ENCODE results near the gene WDR77.

Gene WDR77

GRCh38 chr1:111439461-111440351 lies 9.3 kb downstream of the WDR77 start:
- H3K9me3 ChIP-seq (ENCODE audit: control insufficient read depth in 2 of 2, low read length in 2 of 2), result no peaks in the 10 kb centered on the region
- no peak overlapping the region for H3K9ac ChIP-seq (ENCODE audit: low read length in 2 of 2)
- peaks cover 38 to 41% of the 10 kb centered on the region in 2 donors for H3K36me3 ChIP-seq (ENCODE audit: control insufficient read depth in 2 of 2, insufficient read depth in 2 of 2, low read length in 2 of 2)
- H3K27ac ChIP-seq (ENCODE audit: low read length), result no peak overlapping the region
- H3K4me3 ChIP-seq (ENCODE audit: low read length in 2 of 2), result no peak overlapping the region
- no peaks in the 10 kb centered on the region for H3K4me1 ChIP-seq (ENCODE audit: control insufficient read depth, insufficient read depth, low read length)
- no peaks in the 10 kb centered on the region for H3K27me3 ChIP-seq (ENCODE audit: control insufficient read depth in 1 of 2, insufficient read depth in 2 of 2, low read length in 2 of 2)

- H3K9me3 ChIP-seq (ENCODE audit: control insufficient read depth in 2 of 2, low read length in 2 of 2), result no peaks in the 10 kb centered on the region
- no peak overlapping the region for H3K27ac ChIP-seq (ENCODE audit: low read length)
- H3K4me1 ChIP-seq (ENCODE audit: control insufficient read depth, insufficient read depth, low read length), result no peaks in the 10 kb centered on the region
- H3K4me3 ChIP-seq (ENCODE audit: low read length in 2 of 2), result no peak overlapping the region
- peaks cover 12 to 20% of the 10 kb centered on the region in 2 donors for H3K36me3 ChIP-seq (ENCODE audit: control insufficient read depth in 2 of 2, insufficient read depth in 2 of 2, low read length in 2 of 2)
- no peak overlapping the region for H3K9ac ChIP-seq (ENCODE audit: low read length in 2 of 2)
- no peaks in the 10 kb centered on the region for H3K27me3 ChIP-seq (ENCODE audit: control insufficient read depth in 1 of 2, insufficient read depth in 2 of 2, low read length in 2 of 2)
These were observed 12.3 kb downstream of the WDR77 start for GRCh38 chr1:111436726-111437125.

- Histone ChIP-seq H3K27ac (ENCODE audit: low read length) (no peak overlapping the region), H3K9me3 (ENCODE audit: control insufficient read depth in 2 of 2, low read length in 2 of 2) (no peaks in the 10 kb centered on the region), H3K4me3 (ENCODE audit: low read length in 2 of 2) (no peak overlapping the region), H3K27me3 (ENCODE audit: control insufficient read depth in 1 of 2, insufficient read depth in 2 of 2, low read length in 2 of 2) (peaks cover 0 to 2% of the 10 kb centered on the region in 2 donors), H3K4me1 (ENCODE audit: control insufficient read depth, insufficient read depth, low read length) (no peaks in the 10 kb centered on the region), H3K36me3 (ENCODE audit: control insufficient read depth in 2 of 2, insufficient read depth in 2 of 2, low read length in 2 of 2) (peaks cover 0 to 15% of the 10 kb centered on the region in 2 donors), H3K9ac (ENCODE audit: low read length in 2 of 2) (no peak overlapping the region)
These were observed 24.8 kb downstream of the WDR77 start for GRCh38 chr1:111424281-111424680.

GRCh38 chr1:111422546-111423391 lies 26.3 kb downstream of the WDR77 start:
- Histone ChIP-seq H3K9me3 (ENCODE audit: control insufficient read depth in 2 of 2, low read length in 2 of 2) (no peaks in the 10 kb centered on the region), H3K27me3 (ENCODE audit: control insufficient read depth in 1 of 2, insufficient read depth in 2 of 2, low read length in 2 of 2) (peaks cover 0 to 2% of the 10 kb centered on the region in 2 donors), H3K4me1 (ENCODE audit: control insufficient read depth, insufficient read depth, low read length) (no peaks in the 10 kb centered on the region), H3K27ac (ENCODE audit: low read length) (no peak overlapping the region), H3K9ac (ENCODE audit: low read length in 2 of 2) (no peak overlapping the region), H3K4me3 (ENCODE audit: low read length in 2 of 2) (no peak overlapping the region), H3K36me3 (ENCODE audit: control insufficient read depth in 2 of 2, insufficient read depth in 2 of 2, low read length in 2 of 2) (peaks cover 0 to 15% of the 10 kb centered on the region in 2 donors)

- no peaks in the 10 kb centered on the region for H3K9me3 ChIP-seq (ENCODE audit: control insufficient read depth in 2 of 2, low read length in 2 of 2)
- H3K36me3 ChIP-seq (ENCODE audit: control insufficient read depth in 2 of 2, insufficient read depth in 2 of 2, low read length in 2 of 2), result peaks cover 0 to 15% of the 10 kb centered on the region in 2 donors
- no peaks in the 10 kb centered on the region for H3K27me3 ChIP-seq (ENCODE audit: control insufficient read depth in 1 of 2, insufficient read depth in 2 of 2, low read length in 2 of 2)
- H3K4me3 ChIP-seq (ENCODE audit: low read length in 2 of 2), result no peak overlapping the region
- no peak overlapping the region for H3K9ac ChIP-seq (ENCODE audit: low read length in 2 of 2)
- no peak overlapping the region for H3K27ac ChIP-seq (ENCODE audit: low read length)
- no peaks in the 10 kb centered on the region for H3K4me1 ChIP-seq (ENCODE audit: control insufficient read depth, insufficient read depth, low read length)
These were observed 28.7 kb downstream of the WDR77 start for GRCh38 chr1:111420377-111420776.

GRCh38 chr1:111419037-111419436 lies 30.0 kb downstream of the WDR77 start:
- Histone ChIP-seq H3K27me3 (ENCODE audit: control insufficient read depth in 1 of 2, insufficient read depth in 2 of 2, low read length in 2 of 2) (no peaks in the 10 kb centered on the region), H3K4me1 (ENCODE audit: control insufficient read depth, insufficient read depth, low read length) (no peaks in the 10 kb centered on the region), H3K36me3 (ENCODE audit: control insufficient read depth in 2 of 2, insufficient read depth in 2 of 2, low read length in 2 of 2) (peaks cover 0 to 17% of the 10 kb centered on the region in 2 donors), H3K27ac (ENCODE audit: low read length) (no peak overlapping the region), H3K4me3 (ENCODE audit: low read length in 2 of 2) (no peak overlapping the region), H3K9me3 (ENCODE audit: control insufficient read depth in 2 of 2, low read length in 2 of 2) (no peaks in the 10 kb centered on the region), H3K9ac (ENCODE audit: low read length in 2 of 2) (no peak overlapping the region)

GRCh38 chr1:111417755-111418154 lies 31.3 kb downstream of the WDR77 start:
- H3K9me3 ChIP-seq (ENCODE audit: control insufficient read depth in 2 of 2, low read length in 2 of 2), result no peaks in the 10 kb centered on the region
- H3K36me3 ChIP-seq (ENCODE audit: control insufficient read depth in 2 of 2, insufficient read depth in 2 of 2, low read length in 2 of 2), result peaks cover 0 to 17% of the 10 kb centered on the region in 2 donors
- no peak overlapping the region for H3K27ac ChIP-seq (ENCODE audit: low read length)
- no peak overlapping the region for H3K4me3 ChIP-seq (ENCODE audit: low read length in 2 of 2)
- H3K4me1 ChIP-seq (ENCODE audit: control insufficient read depth, insufficient read depth, low read length), result no peaks in the 10 kb centered on the region
- H3K27me3 ChIP-seq (ENCODE audit: control insufficient read depth in 1 of 2, insufficient read depth in 2 of 2, low read length in 2 of 2), result no peaks in the 10 kb centered on the region
- no peak overlapping the region for H3K9ac ChIP-seq (ENCODE audit: low read length in 2 of 2)

GRCh38 chr1:111415461-111415860 lies 33.6 kb downstream of the WDR77 start:
- no peaks in the 10 kb centered on the region for H3K4me1 ChIP-seq (ENCODE audit: control insufficient read depth, insufficient read depth, low read length)

GRCh38 chr1:111414756-111415155 lies 34.3 kb downstream of the WDR77 start:
- no peak overlapping the region for H3K4me3 ChIP-seq (ENCODE audit: low read length in 2 of 2)
- no peaks in the 10 kb centered on the region for H3K9me3 ChIP-seq (ENCODE audit: control insufficient read depth in 2 of 2, low read length in 2 of 2)
- peaks cover 0 to 3% of the 10 kb centered on the region in 2 donors for H3K36me3 ChIP-seq (ENCODE audit: control insufficient read depth in 2 of 2, insufficient read depth in 2 of 2, low read length in 2 of 2)
- H3K9ac ChIP-seq (ENCODE audit: low read length in 2 of 2), result no peak overlapping the region
- no peaks in the 10 kb centered on the region for H3K27me3 ChIP-seq (ENCODE audit: control insufficient read depth in 1 of 2, insufficient read depth in 2 of 2, low read length in 2 of 2)
- H3K4me1 ChIP-seq (ENCODE audit: control insufficient read depth, insufficient read depth, low read length), result no peaks in the 10 kb centered on the region
- H3K27ac ChIP-seq (ENCODE audit: low read length), result no peak overlapping the region

More at GRCh38 chr1:111415461-111415860, 33.6 kb downstream of the WDR77 start:
- Histone ChIP-seq H3K27ac (ENCODE audit: low read length) (no peak overlapping the region), H3K4me3 (ENCODE audit: low read length in 2 of 2) (no peak overlapping the region), H3K36me3 (ENCODE audit: control insufficient read depth in 2 of 2, insufficient read depth in 2 of 2, low read length in 2 of 2) (peaks cover 0 to 8% of the 10 kb centered on the region in 2 donors), H3K9me3 (ENCODE audit: control insufficient read depth in 2 of 2, low read length in 2 of 2) (no peaks in the 10 kb centered on the region), H3K27me3 (ENCODE audit: control insufficient read depth in 1 of 2, insufficient read depth in 2 of 2, low read length in 2 of 2) (no peaks in the 10 kb centered on the region), H3K9ac (ENCODE audit: low read length in 2 of 2) (no peak overlapping the region)

GRCh38 chr1:111412839-111413238 lies 36.2 kb downstream of the WDR77 start:
- Histone ChIP-seq H3K36me3 (ENCODE audit: control insufficient read depth in 2 of 2, insufficient read depth in 2 of 2, low read length in 2 of 2) (peaks cover 0 to 2% of the 10 kb centered on the region in 2 donors), H3K4me3 (ENCODE audit: low read length in 2 of 2) (no peak overlapping the region), H3K9ac (ENCODE audit: low read length in 2 of 2) (no peak overlapping the region), H3K27me3 (ENCODE audit: control insufficient read depth in 1 of 2, insufficient read depth in 2 of 2, low read length in 2 of 2) (no peaks in the 10 kb centered on the region), H3K4me1 (ENCODE audit: control insufficient read depth, insufficient read depth, low read length) (no peaks in the 10 kb centered on the region), H3K27ac (ENCODE audit: low read length) (no peak overlapping the region), H3K9me3 (ENCODE audit: control insufficient read depth in 2 of 2, low read length in 2 of 2) (no peaks in the 10 kb centered on the region)
